GM18907 (cell line): ENCODE results near the gene DRD1.
"Not testable (repeated sequence)": the region's sequence is repeated elsewhere in the genome, so short reads cannot be mapped to it uniquely, and the experiment has no call there.

Experiments
- ATAC-seq: cut with Tn5 transposase; IDR thresholded peaks from one replicate; pipeline ENCODE4 v1.9.1; 2021; ENCODE audit warnings: mild to moderate bottlenecking, moderate library complexity; ENCODE audit not compliant: unreplicated experiment

DRD1 gene

DNA sequence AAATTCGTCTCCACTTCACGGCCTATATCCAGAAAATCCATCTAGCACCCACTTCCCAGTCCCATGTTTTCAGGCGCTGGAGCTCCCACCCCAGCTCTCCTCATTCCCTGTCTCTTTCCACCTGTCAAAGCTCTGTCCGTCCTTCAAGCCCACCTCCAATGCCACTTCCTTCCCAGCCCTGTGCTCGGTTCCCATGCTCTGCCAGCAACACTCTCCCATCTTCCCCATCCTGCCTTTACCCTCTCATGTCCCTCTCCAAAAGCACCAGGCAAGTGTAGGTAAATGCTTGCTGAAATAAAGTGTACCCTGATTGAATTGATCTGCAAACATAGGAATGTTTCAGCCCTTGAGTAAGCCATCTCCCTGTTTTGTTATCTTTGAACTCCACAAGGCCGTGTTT lies 9.2 kb downstream of the DRD1 start:
- ATAC-seq: no peak

DNA sequence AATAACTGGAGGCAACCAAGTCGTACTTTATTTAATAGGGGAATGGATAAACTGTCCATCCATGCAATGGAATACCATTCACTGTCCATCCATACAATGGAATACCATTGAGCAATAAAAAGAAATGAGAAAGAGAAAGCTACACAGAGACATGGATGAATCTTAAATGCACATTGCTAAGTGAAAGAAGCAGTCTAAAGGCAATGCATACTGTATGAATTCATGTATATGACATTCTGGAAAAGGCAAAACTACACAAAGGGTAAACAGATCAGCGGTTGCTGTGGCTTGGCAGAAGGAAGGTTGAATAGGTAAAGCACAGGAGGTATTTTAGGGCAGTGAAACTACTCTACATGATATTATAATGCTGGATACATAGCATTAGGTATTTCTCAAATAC lies 16.2 kb downstream of the DRD1 start:
- ATAC-seq: no peak

DNA sequence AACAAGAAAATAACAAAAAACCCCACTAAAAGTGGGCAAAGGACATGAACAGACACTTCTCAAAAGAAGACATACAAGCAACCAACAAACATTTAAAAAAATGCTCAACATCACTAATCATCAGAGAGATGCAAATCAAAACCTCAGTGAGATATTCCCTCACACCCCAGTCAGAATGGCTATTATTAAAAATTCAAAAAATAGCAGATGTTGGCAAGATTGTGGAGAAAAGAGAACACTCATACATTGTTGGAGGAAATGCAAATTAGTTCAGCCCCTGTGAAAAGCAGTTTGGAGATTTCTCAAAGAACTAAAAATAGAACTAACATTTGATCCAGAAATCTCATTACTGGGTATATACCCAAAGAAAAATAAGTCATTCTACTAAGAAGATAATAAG lies 19.4 kb downstream of the DRD1 start:
- ATAC-seq: not testable (repeated sequence)

DNA sequence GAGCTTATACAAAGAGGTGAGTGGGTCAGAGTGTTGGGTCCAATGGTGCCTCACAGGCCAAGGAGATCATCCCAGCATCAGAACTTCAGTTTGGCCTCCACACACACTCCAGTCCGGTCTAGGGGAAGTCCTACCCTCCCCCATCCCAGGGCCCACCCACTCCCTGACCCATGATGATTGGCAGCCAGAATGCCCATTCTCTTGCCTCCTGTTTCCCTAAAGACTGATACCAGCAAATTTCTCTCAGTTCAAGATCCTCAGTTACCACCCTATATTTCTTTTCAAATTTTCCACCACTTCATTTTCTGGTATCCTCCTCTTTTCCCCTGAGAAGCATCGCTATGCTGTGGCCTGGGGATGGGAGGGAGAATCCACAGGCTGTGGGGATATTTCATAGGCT lies 21.9 kb downstream of the DRD1 start:
- ATAC-seq: no peak

DNA sequence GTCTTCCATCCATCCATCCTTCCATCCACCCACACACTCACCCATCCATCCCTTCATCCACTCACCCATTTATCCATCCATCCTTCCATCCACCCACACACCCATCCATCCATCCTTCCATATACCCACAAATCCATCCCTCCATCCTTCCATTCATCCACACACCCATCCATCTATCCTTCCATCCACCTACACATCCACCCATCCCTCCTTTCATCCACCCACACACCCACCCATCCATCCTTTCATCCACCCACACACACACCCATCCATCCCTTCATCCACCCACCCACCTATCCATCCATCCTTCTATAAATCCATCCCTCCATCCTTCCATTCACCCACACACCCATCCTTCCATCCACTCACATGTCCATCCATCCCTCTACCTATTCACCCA lies 23.6 kb downstream of the DRD1 start:
- no peak for ATAC-seq

DNA sequence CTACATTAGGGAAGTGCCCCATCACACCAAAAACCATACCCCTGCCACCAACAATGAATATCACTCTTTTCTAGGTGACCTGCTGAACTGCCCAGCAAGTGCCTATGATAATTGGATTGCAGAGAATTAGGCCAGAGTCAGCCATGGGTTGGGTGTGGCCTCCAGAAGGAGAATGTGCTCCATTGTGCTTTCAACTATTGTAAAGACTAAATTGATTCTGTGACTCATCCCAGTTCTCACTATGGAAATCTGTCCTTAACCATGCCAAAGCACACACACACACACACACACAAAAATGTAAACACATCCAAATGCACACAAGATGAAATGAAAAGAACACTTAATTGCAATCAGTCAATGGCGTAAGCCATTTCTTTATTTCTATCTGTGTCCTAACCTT lies 25.7 kb downstream of the DRD1 start:
- no peak for ATAC-seq

DNA sequence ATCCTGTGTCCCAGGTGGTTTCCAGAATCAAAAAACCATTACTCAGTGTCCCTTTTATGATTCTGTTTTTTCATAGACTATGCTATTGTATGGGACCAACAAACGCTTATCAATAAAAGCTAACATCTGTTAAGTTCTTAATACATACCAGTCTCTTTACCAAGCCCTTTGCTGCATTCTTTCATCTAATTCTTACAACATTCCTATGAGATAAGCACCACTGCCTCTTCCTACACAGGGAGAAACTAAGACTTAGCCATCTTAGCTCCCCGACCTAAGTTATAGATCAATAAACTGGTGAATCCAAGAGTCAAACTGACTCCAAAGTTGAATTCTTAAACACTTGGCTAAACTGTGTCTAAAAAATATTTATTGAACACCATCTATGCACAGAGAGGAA lies 26.6 kb downstream of the DRD1 start:
- ATAC-seq: no peak

DNA sequence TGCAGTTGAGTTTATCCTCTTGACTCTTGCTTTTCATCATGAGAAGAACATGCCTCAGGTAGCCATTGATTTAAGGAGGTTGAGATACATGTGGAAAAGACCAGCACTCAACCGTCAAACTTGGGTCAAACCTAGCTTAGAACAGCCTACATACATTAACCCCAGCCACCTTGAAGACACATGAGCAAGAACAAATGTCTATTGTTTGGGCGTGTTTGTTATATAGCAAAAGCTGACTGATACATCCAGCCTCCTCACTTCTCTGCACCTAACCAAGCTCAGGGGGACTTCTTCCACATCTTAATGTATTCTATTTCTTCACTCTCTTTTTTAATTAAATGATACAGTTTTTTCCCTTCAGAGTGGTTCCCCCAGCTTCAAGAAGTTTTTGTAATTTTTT lies 28.7 kb downstream of the DRD1 start:
- no peak for ATAC-seq

DNA sequence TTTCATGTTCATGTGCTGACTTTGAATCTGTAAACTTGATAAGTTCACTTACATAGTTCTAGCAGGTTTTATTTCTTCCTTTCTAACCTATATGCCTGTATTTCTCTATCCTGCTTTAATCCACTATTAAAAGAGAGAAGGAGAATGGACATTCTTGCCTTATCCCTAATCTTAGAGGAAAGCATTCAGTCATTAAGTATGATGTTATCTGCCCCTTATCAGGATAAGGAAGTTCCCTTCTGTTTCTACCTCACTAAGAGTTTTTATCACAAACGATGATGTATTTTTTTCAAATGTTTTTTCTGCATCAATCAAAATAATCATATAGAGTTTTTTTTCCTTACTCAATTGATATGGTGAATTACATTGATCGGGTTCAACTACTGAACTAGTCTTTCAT lies 33.1 kb downstream of the DRD1 start:
- no peak for ATAC-seq

DNA sequence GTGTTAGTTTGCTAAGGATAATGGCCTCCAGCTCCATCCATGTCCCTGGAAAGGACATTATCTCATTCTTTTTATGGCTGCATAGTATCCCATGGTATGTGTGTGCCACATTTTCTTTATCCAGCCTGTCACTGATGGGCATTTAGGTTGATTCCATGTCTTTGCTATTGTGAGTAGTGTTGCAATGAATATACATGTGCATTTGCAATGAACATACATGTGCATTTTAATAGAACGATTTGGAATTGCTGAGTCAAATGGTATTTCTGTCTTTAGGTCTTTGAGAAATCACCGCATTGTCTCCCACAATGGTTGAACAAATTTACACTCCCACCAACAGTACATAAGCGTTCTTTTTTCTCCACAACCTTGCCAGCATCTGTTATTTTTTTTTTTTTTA lies 37.7 kb downstream of the DRD1 start:
- ATAC-seq: no peak

DNA sequence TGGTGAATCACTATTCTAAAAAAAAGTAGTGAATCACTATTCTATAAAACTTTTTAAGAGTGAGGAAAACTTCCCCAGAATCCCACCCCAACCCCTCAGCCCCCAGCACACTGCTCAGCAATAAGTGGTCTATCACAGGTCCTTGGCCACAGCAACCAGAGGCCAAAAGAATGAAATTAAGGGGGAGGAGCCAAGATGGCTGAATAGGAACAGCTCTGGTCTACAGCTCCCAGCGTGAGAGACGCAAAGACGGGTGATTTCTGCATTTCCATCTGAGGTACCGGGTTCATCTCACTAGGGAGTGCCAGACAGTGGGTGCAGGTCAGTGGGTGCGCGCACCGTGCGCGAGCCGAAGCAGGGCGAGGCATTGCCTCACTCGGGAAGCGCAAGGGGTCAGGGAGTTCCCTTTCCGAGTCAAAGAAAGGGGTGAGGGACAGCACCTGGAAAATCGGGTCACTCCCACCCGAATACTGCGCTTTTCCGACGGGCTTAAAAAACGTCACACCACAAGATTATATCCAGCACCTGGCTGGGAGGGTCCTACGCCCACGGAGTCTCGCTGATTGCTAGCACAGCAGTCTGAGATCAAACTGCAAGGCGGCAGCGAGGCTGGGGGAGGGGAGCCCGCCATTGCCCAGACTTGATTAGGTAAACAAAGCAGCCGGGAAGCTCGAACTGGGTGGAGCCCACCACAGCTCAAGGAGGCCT lies 46.2 kb downstream of the DRD1 start:
- not testable (repeated sequence) for ATAC-seq

DNA sequence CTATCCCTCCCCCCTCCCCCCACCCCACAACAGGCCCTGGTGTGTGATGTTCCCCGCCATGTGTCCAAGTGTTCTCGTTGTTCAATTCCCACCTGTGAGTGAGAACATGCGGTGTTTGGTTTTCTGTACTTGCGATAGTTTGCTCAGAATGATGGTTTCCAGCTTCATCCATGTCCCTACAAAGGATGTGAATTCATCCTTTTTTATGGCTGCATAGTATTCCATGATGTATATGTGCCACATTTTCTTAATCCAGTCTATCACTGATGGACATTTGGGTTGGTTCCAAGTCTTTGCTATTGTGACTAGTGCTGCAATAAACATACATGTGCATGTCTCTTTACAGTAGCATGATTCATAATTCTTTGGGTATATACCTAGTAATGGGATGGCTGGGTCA lies 48.6 kb downstream of the DRD1 start:
- ATAC-seq: not testable (repeated sequence)

DNA sequence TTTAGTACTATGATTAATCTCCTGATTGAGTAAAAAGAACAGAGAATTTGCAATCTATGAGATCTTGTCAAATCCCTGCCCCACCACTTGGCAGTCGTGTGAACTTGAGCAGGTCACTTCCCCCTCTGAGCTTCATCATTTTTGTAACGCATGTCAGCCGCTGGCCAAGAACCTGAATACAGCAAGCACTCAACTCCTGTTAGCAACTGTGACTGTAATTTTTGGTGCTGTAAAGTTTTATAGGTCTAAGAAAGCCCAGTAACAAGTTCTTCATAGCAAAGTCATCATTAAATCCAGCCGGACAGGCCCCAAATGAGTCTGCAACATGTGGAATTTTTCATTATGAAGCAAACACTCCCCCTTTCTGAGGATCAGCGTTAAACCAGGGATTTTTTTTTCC lies 49.4 kb downstream of the DRD1 start:
- ATAC-seq: no peak

DNA sequence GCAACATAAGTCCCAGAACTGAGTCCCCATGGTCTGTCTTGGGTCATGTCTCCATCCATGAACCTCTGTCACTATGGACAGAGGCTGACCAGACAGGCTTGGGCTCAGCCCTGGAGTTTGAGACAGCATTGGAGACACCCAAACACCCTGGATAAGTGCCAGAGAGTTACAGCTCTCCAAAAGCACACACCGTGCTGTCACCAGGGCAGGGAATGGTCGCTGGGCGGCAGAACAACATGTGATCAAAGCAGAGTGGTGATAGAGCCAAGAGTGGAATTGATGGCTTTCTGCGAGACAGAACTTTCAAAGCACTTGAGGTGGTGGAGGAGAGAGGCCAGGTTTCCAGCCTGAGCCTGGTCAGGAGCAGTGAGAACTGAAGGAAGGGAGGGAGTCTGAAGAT lies 50.1 kb downstream of the DRD1 start:
- no peak for ATAC-seq

DNA sequence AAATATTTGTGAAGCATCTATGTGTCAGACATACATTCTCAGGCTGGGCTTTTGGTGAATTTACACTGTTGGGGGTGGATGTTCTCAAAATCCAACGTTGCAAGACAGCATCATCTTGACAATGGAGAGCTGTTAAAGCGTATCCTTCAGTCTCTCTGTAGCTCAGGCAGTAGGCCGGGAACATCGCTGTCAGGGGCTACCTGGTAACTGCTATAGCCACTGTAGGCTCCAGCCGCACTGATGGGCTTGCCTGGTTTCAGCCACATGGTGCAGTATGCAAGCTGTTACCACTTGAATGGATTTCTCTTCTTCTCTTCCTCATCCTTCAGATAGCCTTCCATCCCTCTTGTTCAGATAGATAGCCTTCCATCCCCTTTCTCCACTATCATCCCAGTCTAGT lies 51.7 kb downstream of the DRD1 start:
- ATAC-seq: no peak

DNA sequence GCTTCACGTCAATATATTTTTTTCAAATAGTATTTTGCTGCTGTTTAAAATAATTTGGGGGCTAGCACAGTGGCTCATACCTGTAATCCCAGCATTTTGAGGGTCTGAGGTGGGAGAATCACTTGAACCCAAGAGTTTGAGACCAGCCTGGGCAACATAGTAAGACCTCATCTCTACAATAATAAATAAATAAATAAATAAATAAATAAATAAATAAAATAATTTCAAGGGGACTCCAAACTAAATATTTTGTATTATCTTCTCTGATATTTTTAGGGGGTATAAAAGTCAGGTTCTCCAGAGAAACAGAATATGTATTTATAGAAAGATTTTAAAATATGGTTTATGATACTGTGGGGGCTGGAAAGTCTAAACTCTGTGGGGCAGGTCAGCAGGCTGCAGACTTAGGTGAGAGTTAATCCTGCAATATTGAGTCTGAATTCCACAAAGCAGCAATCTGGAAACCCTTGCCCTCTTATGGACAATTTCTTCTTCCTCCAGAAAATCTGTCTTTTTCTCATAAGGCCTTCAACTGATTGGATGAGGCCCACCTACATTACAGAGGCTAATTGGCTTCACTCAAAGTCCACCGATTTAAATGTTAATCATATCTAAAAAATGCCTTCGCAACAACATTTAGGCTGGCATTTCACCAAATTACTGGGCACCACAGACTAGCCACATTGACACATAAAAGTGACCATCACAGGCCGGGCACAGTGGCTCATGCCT lies 53.5 kb downstream of the DRD1 start:
- ATAC-seq: no peak
